NCI-H2029 treated with DMSO at 0.1 percent for 48 hours (cell line): ENCODE results near the gene VASH2.
A peak's percentile ranks its signal among the peaks of the same experiment; 100 is the strongest.
"Not testable (repeated sequence)": the region's sequence is repeated elsewhere in the genome, so short reads cannot be mapped to it uniquely, and the experiment has no call there.

ENCODE experiments used
- DNase-seq: peaks from one replicate; lab custom pipeline; 2025; lab: John Stamatoyannopoulos, UW

The VASH2 gene

GRCh38 chr1:212950243-212951125 is at the start of gene VASH2:
Gene VASH2, plus strand, starts transcription at chr1:212950541. Its CDS starts 1,002 bp downstream, at chr1:212951543.
- peak; percentile 74 for DNase-seq

GRCh38 chr1:212901290-212901689 is 49.1 kb upstream of the VASH2 start:
- no peak for DNase-seq

- no peak for DNase-seq
Observed at GRCh38 chr1:212902054-212902453, 48.3 kb upstream of the VASH2 start.

- no peak for DNase-seq
Observed at GRCh38 chr1:212903664-212904063, 46.7 kb upstream of the VASH2 start.

GRCh38 chr1:212908071-212908470 is 42.3 kb upstream of the VASH2 start:
- not testable (repeated sequence) for DNase-seq

- no peak for DNase-seq
Observed at GRCh38 chr1:212908971-212909370, 41.4 kb upstream of the VASH2 start.

- DNase-seq = no peak
Observed at GRCh38 chr1:212909652-212910063, 40.7 kb upstream of the VASH2 start.

GRCh38 chr1:212910213-212910612 is 40.1 kb upstream of the VASH2 start:
- not testable (repeated sequence) for DNase-seq

- not testable (repeated sequence) for DNase-seq
Observed at GRCh38 chr1:212913638-212914037, 36.7 kb upstream of the VASH2 start.

- DNase-seq = not testable (repeated sequence)
Observed at GRCh38 chr1:212914110-212914509, 36.2 kb upstream of the VASH2 start.

GRCh38 chr1:212914789-212915188 is 35.6 kb upstream of the VASH2 start:
- DNase-seq = no peak

GRCh38 chr1:212915245-212916091 is 34.9 kb upstream of the VASH2 start:
- no peak for DNase-seq

GRCh38 chr1:212916481-212917133 is 33.7 kb upstream of the VASH2 start:
- peak; percentile 7 for DNase-seq

GRCh38 chr1:212917134-212917485 is 33.2 kb upstream of the VASH2 start:
- no peak for DNase-seq

GRCh38 chr1:212917858-212918257 is 32.5 kb upstream of the VASH2 start:
- no peak for DNase-seq

GRCh38 chr1:212918824-212919223 is 31.5 kb upstream of the VASH2 start:
- DNase-seq = no peak

GRCh38 chr1:212920246-212920645 is 30.1 kb upstream of the VASH2 start:
- DNase-seq = no peak

GRCh38 chr1:212920896-212921295 is 29.4 kb upstream of the VASH2 start:
- DNase-seq = no peak

GRCh38 chr1:212922016-212922415 is 28.3 kb upstream of the VASH2 start:
- no peak for DNase-seq

- DNase-seq = no peak
Observed at GRCh38 chr1:212926372-212926771, 24.0 kb upstream of the VASH2 start.

- DNase-seq = no peak
Observed at GRCh38 chr1:212928323-212929291, 21.7 kb upstream of the VASH2 start.
